Adrenal gland (tissue), 5 donors: ENCODE data around the gene MITF.

ENCODE experiments used
- CTCF ChIP-seq, 6 experiments: fragments of 450-650 bp in 4 of 6; fragments of 200-600 bp in 2 of 6; sonication (generic) in 1 of 6; IDR thresholded peaks; 1 replicate in 5 of 6; 2 replicates in 1 of 6; pipeline versions ENCODE4 v1.5.1 to v1.8.0; 2016 to 2021; ENCODE audit warnings: antibody characterized with exemption in 6 of 6, mild to moderate bottlenecking in 2 of 6, moderate library complexity in 1 of 6
- POLR2A ChIP-seq, 2 donors: fragments of 450-650 bp; IDR thresholded peaks; one replicate each; pipeline ENCODE4 v1.6.1; 2017; ENCODE audit warnings: antibody characterized with exemption in 2 of 2, mild to moderate bottlenecking in 2 of 2, moderate library complexity in 1 of 2
- donor health status: DM: no; HTN: no; CAD: no.

- TF ChIP-seq POLR2A (IDR thresholded peaks at IDR 0.05) (no peak), CTCF (IDR thresholded peaks at IDR 0.05) (no peak)
Measured at GRCh38 chr3:69815970-69816369, 76.7 kb downstream of the MITF start.
